Measurements from ENCODE around the gene STAC2. TPM values are rescaled to one million over a fixed set of nuclear protein-coding genes. Genes with fewer than 3 reads are reported as not detected.
A peak's percentile ranks its signal among the peaks of the same experiment; 100 is the strongest.

The STAC2 gene
- total RNA-seq, 2 donors from 2014 or later: not detected

- peak in 2 of 4 donors; percentile 30 to 35 for DNase-seq
- H3K4me3 ChIP-seq: peak overlapping the region; percentile 55 to 65
- H3K27me3 ChIP-seq: no peaks in the 10 kb centered on the region
- H3K9me3 ChIP-seq: no peaks in the 10 kb centered on the region
- no peak for ATAC-seq
- peaks cover 35% of the 10 kb centered on the region for H3K4me1 ChIP-seq
- H3K36me3 ChIP-seq (replicated peaks in 1 of 2; ENCODE audit: insufficient read depth in 1 of 2, low read depth in 2 of 2): peaks cover 0 to 3% of the 10 kb centered on the region in 2 donors
- intact Hi-C loops (cut with DNase I): no loop called here
- TF ChIP-seq POLR2A (IDR thresholded peaks at IDR 0.05): no peak
- TF ChIP-seq CTCF (IDR thresholded peaks at IDR 0.05): no peak
- WGBS, 2 donors: 1 to 2% methylated on average over 12 to 21 of the region's 30 CpGs
- peak overlapping the region in 3 of 4 donors; percentile 42 to 52 (median 48) for H3K27ac ChIP-seq
These were observed 28.9 kb downstream of the STAC2 start for GRCh38 chr17:39196808-39197291.

- Histone ChIP-seq H3K4me1 (peaks cover 30% of the 10 kb centered on the region), H3K4me3 (peak overlapping the region in 1 of 2 donors; percentile 65), H3K27ac (no peak overlapping the region), H3K36me3 (replicated peaks in 1 of 2; ENCODE audit: insufficient read depth in 1 of 2, low read depth in 2 of 2) (no peaks in the 10 kb centered on the region), H3K9me3 (no peaks in the 10 kb centered on the region), H3K27me3 (no peaks in the 10 kb centered on the region)
- DNase-seq (no peak), ATAC-seq (no peak)
- intact Hi-C loops (cut with DNase I): no loop called here
- no peak for TF ChIP-seq POLR2A (IDR thresholded peaks at IDR 0.05)
- no peak for TF ChIP-seq CTCF (IDR thresholded peaks at IDR 0.05)
- WGBS, 2 donors: 52 to 70% methylated on average over 4 to 8 of the region's 8 CpGs
These were observed 29.4 kb downstream of the STAC2 start for GRCh38 chr17:39196241-39196807.

- Histone ChIP-seq H3K27me3 (no peaks in the 10 kb centered on the region), H3K4me3 (no peak overlapping the region), H3K36me3 (replicated peaks in 1 of 2; ENCODE audit: insufficient read depth in 1 of 2, low read depth in 2 of 2) (no peaks in the 10 kb centered on the region), H3K9me3 (no peaks in the 10 kb centered on the region), H3K4me1 (peaks cover 23% of the 10 kb centered on the region), H3K27ac (no peak overlapping the region)
- ATAC-seq: no peak
- DNase-seq: no peak
- WGBS, 2 donors: 72 to 85% methylated on average over 8 of the region's 8 CpGs
- intact Hi-C loops (cut with DNase I): no loop called here
- TF ChIP-seq POLR2A (IDR thresholded peaks at IDR 0.05): no peak
- TF ChIP-seq CTCF (IDR thresholded peaks at IDR 0.05): no peak
These were observed 30.1 kb downstream of the STAC2 start for GRCh38 chr17:39195568-39196160.

- Histone ChIP-seq H3K36me3 (replicated peaks in 1 of 2; ENCODE audit: insufficient read depth in 1 of 2, low read depth in 2 of 2) (no peaks in the 10 kb centered on the region), H3K27me3 (no peaks in the 10 kb centered on the region), H3K27ac (no peak overlapping the region), H3K4me3 (no peak overlapping the region), H3K4me1 (peaks cover 23% of the 10 kb centered on the region), H3K9me3 (no peaks in the 10 kb centered on the region)
- TF ChIP-seq CTCF (IDR thresholded peaks at IDR 0.05) (no peak), POLR2A (IDR thresholded peaks at IDR 0.05) (no peak)
- DNase-seq (no peak), ATAC-seq (no peak)
- 75 to 82% methylated on average over 8 to 10 of the region's 10 CpGs for WGBS, 2 donors
- intact Hi-C loops (cut with DNase I): no loop called here
These were observed 30.7 kb downstream of the STAC2 start for GRCh38 chr17:39194985-39195524.

Data from body of pancreas (tissue), 4 donors.